Measurements from ENCODE around the gene OR5AC2.

Gene OR5AC2

DNA sequence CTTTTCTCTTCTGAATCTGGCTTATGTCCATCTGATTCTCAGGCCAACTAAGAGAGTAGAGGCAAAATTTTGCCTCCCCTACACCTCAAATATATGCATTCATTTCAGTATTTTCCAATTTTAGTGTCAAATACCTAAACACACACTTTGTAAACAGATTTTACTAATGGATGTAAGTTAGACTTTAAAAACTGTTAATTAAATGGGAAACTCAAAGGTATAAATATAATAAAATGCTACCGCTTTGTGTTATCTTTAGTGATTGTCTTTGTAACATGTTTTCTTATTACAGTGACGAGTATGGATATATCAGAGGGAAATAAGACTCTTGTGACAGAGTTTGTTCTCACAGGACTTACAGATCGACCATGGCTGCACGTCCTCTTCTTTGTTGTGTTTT is at the start of gene OR5AC2:
Gene OR5AC2, plus strand, starts transcription at position 301 of the 400 bp plus-strand sequence. Its CDS starts 0 bp downstream, at position 301.
- no peak within 1 kb of the TSS for H3K4me3 ChIP-seq (ENCODE audit: low read length)
- TF ChIP-seq, protein P1, sequence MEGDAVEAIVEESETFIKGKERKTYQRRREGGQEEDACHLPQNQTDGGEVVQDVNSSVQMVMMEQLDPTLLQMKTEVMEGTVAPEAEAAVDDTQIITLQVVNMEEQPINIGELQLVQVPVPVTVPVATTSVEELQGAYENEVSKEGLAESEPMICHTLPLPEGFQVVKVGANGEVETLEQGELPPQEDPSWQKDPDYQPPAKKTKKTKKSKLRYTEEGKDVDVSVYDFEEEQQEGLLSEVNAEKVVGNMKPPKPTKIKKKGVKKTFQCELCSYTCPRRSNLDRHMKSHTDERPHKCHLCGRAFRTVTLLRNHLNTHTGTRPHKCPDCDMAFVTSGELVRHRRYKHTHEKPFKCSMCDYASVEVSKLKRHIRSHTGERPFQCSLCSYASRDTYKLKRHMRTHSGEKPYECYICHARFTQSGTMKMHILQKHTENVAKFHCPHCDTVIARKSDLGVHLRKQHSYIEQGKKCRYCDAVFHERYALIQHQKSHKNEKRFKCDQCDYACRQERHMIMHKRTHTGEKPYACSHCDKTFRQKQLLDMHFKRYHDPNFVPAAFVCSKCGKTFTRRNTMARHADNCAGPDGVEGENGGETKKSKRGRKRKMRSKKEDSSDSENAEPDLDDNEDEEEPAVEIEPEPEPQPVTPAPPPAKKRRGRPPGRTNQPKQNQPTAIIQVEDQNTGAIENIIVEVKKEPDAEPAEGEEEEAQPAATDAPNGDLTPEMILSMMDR (conservative IDR thresholded peaks at IDR 0.05; ENCODE audit: low read length), result no peak
- DNase-seq (ENCODE audit: low read depth), result no peak

- TF ChIP-seq, protein P1 (conservative IDR thresholded peaks at IDR 0.05; ENCODE audit: low read length), result no peak
- DNase-seq (ENCODE audit: low read depth), result peak; percentile 5
- no peak overlapping the region for H3K4me3 ChIP-seq (ENCODE audit: low read length)
Measured at GRCh38 chr3:98038286-98038685, 48.7 kb upstream of the OR5AC2 start.

DNA sequence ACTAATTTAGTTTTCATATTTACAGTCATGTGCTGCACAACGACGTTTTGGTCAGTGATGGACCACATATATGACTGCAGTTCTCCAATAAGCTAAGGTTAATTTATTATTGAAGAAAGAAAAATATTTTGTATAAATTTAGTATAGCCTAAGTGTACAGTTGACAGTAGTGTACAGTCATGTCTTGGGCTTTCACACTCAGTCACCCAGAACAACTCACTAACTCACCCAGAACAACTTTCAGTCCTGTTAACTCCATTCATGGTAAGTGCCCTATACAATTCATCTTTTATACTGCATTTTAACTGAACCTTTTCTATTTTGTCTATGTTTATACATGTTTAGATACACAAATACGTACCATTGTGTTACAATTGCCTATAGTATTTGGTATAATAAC is 48.1 kb upstream of the OR5AC2 start:
- TF ChIP-seq, protein P1 (conservative IDR thresholded peaks at IDR 0.05; ENCODE audit: low read length), result no peak
- no peak for DNase-seq (ENCODE audit: low read depth)
- no peak overlapping the region for H3K4me3 ChIP-seq (ENCODE audit: low read length)

- DNase-seq (ENCODE audit: low read depth), result peak; percentile 81
- H3K4me3 ChIP-seq (ENCODE audit: low read length), result peak overlapping the region; percentile 61
- TF ChIP-seq, protein P1 (conservative IDR thresholded peaks at IDR 0.05; ENCODE audit: low read length), result peak; percentile 72
Measured at GRCh38 chr3:98039322-98040024, 47.5 kb upstream of the OR5AC2 start.

- no peak overlapping the region for H3K4me3 ChIP-seq (ENCODE audit: low read length)
- TF ChIP-seq, protein P1 (conservative IDR thresholded peaks at IDR 0.05; ENCODE audit: low read length), result no peak
- DNase-seq (ENCODE audit: low read depth), result no peak
Measured at GRCh38 chr3:98041350-98041749, 45.6 kb upstream of the OR5AC2 start.

- H3K4me3 ChIP-seq (ENCODE audit: low read length), result no peak overlapping the region
- TF ChIP-seq, protein P1 (conservative IDR thresholded peaks at IDR 0.05; ENCODE audit: low read length), result no peak
- DNase-seq (ENCODE audit: low read depth), result no peak
Measured at GRCh38 chr3:98048586-98048985, 38.4 kb upstream of the OR5AC2 start.

DNA sequence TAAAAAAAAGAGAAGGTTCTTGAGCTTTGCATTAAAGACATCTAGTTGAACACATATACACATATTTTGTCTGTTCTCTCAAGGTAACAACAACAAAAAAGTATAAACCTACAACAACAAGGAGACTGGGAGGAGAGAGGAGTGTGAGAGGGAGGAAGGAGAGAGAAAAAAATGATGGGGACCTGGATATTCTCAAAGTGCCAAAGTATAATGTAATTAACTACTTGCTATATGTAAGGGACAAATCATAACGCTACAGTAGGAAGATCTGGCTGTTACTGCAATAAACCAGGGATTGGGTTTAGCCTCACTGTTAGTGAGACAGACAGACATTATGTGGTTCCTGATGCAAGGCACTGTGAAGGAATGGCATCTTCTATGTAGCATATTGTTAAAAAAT is 37.7 kb upstream of the OR5AC2 start:
- TF ChIP-seq, protein P1 (conservative IDR thresholded peaks at IDR 0.05; ENCODE audit: low read length), result no peak
- DNase-seq (ENCODE audit: low read depth), result no peak
- no peak overlapping the region for H3K4me3 ChIP-seq (ENCODE audit: low read length)

Data from AG10803 (cell line).